ENCODE results near the gene ARHGAP10.

ARHGAP10 gene

GRCh38 chr4:147831551-147832171 lies 99.8 kb downstream of the ARHGAP10 start:
- H3K27ac ChIP-seq (ENCODE audit: low read length) = no peak overlapping the region
- no peaks in the 10 kb centered on the region for H3K36me3 ChIP-seq (ENCODE audit: insufficient read depth, low read length)
- H3K79me2 ChIP-seq (ENCODE audit: insufficient read depth, low read length) = no peaks in the 10 kb centered on the region
- no peak overlapping the region for H2AFZ ChIP-seq (ENCODE audit: low read depth, low read length)
- H3K27me3 ChIP-seq (ENCODE audit: insufficient read depth, low read length, poor library complexity) = no peaks in the 10 kb centered on the region
- no peaks in the 10 kb centered on the region for H4K20me1 ChIP-seq (ENCODE audit: insufficient read depth, low read length)
- H3K4me1 ChIP-seq (ENCODE audit: insufficient read depth, low read length) = no peaks in the 10 kb centered on the region
- no peak overlapping the region for H3K4me2 ChIP-seq (ENCODE audit: insufficient read depth, low read length)
- TF ChIP-seq CTCF (IDR thresholded peaks at IDR 0.05; ENCODE audit: borderline replicate concordance, extremely low read depth, low read length, poor library complexity, severe bottlenecking) (no peak), EZH2 (IDR thresholded peaks at IDR 0.05; ENCODE audit: borderline replicate concordance, low read depth, low read length, severe bottlenecking) (no peak)
- no peak overlapping the region for H3K9ac ChIP-seq (ENCODE audit: low read depth, low read length)
- no peak for ATAC-seq (ENCODE audit: insufficient read depth, low read depth)
- no peak for DNase-seq
- no peaks in the 10 kb centered on the region for H3K9me3 ChIP-seq (ENCODE audit: insufficient read depth, low read length, severe bottlenecking)
- H3K4me3 ChIP-seq (ENCODE audit: low read depth in 1 of 2, low read length in 2 of 2) = no peak overlapping the region

- Histone ChIP-seq H3K79me2 (ENCODE audit: insufficient read depth, low read length) (no peaks in the 10 kb centered on the region), H3K27ac (ENCODE audit: low read length) (no peak overlapping the region), H3K4me3 (ENCODE audit: low read depth in 1 of 2, low read length in 2 of 2) (no peak overlapping the region), H2AFZ (ENCODE audit: low read depth, low read length) (no peak overlapping the region), H3K9me3 (ENCODE audit: insufficient read depth, low read length, severe bottlenecking) (no peaks in the 10 kb centered on the region), H3K27me3 (ENCODE audit: insufficient read depth, low read length, poor library complexity) (no peaks in the 10 kb centered on the region), H4K20me1 (ENCODE audit: insufficient read depth, low read length) (no peaks in the 10 kb centered on the region), H3K9ac (ENCODE audit: low read depth, low read length) (no peak overlapping the region), H3K4me2 (ENCODE audit: insufficient read depth, low read length) (no peak overlapping the region), H3K4me1 (ENCODE audit: insufficient read depth, low read length) (no peaks in the 10 kb centered on the region), H3K36me3 (ENCODE audit: insufficient read depth, low read length) (no peaks in the 10 kb centered on the region)
- no peak for ATAC-seq (ENCODE audit: insufficient read depth, low read depth)
- DNase-seq = no peak
- TF ChIP-seq CTCF (IDR thresholded peaks at IDR 0.05; ENCODE audit: borderline replicate concordance, extremely low read depth, low read length, poor library complexity, severe bottlenecking) (no peak), EZH2 (IDR thresholded peaks at IDR 0.05; ENCODE audit: borderline replicate concordance, low read depth, low read length, severe bottlenecking) (no peak)
Observed at GRCh38 chr4:147833254-147833653, 101.4 kb downstream of the ARHGAP10 start.

GRCh38 chr4:147833741-147834140 lies 101.9 kb downstream of the ARHGAP10 start:
- H2AFZ ChIP-seq (ENCODE audit: low read depth, low read length) = no peak overlapping the region
- no peaks in the 10 kb centered on the region for H3K27me3 ChIP-seq (ENCODE audit: insufficient read depth, low read length, poor library complexity)
- H3K27ac ChIP-seq (ENCODE audit: low read length) = no peak overlapping the region
- no peak overlapping the region for H3K4me3 ChIP-seq (ENCODE audit: low read depth in 1 of 2, low read length in 2 of 2)
- DNase-seq (no peak), ATAC-seq (ENCODE audit: insufficient read depth, low read depth) (no peak)
- no peaks in the 10 kb centered on the region for H3K36me3 ChIP-seq (ENCODE audit: insufficient read depth, low read length)
- H4K20me1 ChIP-seq (ENCODE audit: insufficient read depth, low read length) = no peaks in the 10 kb centered on the region
- TF ChIP-seq EZH2 (IDR thresholded peaks at IDR 0.05; ENCODE audit: borderline replicate concordance, low read depth, low read length, severe bottlenecking) (no peak), CTCF (IDR thresholded peaks at IDR 0.05; ENCODE audit: borderline replicate concordance, extremely low read depth, low read length, poor library complexity, severe bottlenecking) (no peak)
- no peak overlapping the region for H3K4me2 ChIP-seq (ENCODE audit: insufficient read depth, low read length)
- no peak overlapping the region for H3K9ac ChIP-seq (ENCODE audit: low read depth, low read length)
- H3K79me2 ChIP-seq (ENCODE audit: insufficient read depth, low read length) = no peaks in the 10 kb centered on the region
- no peaks in the 10 kb centered on the region for H3K4me1 ChIP-seq (ENCODE audit: insufficient read depth, low read length)
- no peaks in the 10 kb centered on the region for H3K9me3 ChIP-seq (ENCODE audit: insufficient read depth, low read length, severe bottlenecking)

Measured in DND-41 (cell line).